Right hindlimb (tissue), 1 donor: ENCODE data around the gene OLFML2B.
"Not testable (repeated sequence)": the region's sequence is repeated elsewhere in the genome, so short reads cannot be mapped to it uniquely, and the experiment has no call there.

Source experiments
- DNase-seq: peaks from one replicate; pipeline ENCODE4 v3.0.0-alpha.2; 2018

OLFML2B gene

GRCh38 chr1:162033428-162033827 is 9.8 kb upstream of the OLFML2B start:
- DNase-seq = peak; percentile 74

- no peak for DNase-seq
These were observed 7.2 kb upstream of the OLFML2B start for GRCh38 chr1:162030759-162031280.

- DNase-seq = peak; percentile 74
These were observed 5.5 kb upstream of the OLFML2B start for GRCh38 chr1:162029157-162029556.

- DNase-seq = no peak
These were observed 5.1 kb upstream of the OLFML2B start for GRCh38 chr1:162028726-162029125.

GRCh38 chr1:162026881-162027280 is 3.2 kb upstream of the OLFML2B start:
- DNase-seq = no peak

- no peak for DNase-seq
These were observed 1.9 kb upstream of the OLFML2B start for GRCh38 chr1:162025541-162025940.

GRCh38 chr1:162023181-162023546 is 505 bp downstream of the OLFML2B start:
- no peak for DNase-seq

GRCh38 chr1:162022626-162023025 is 1.0 kb downstream of the OLFML2B start:
- no peak for DNase-seq

GRCh38 chr1:162021124-162021523 is 2.5 kb downstream of the OLFML2B start:
- DNase-seq = no peak

GRCh38 chr1:162020150-162020549 is 3.5 kb downstream of the OLFML2B start:
- no peak for DNase-seq

- DNase-seq = no peak
These were observed 4.2 kb downstream of the OLFML2B start for GRCh38 chr1:162019446-162019845.

- DNase-seq = no peak
These were observed 4.7 kb downstream of the OLFML2B start for GRCh38 chr1:162019006-162019405.

- DNase-seq = no peak
These were observed 5.3 kb downstream of the OLFML2B start for GRCh38 chr1:162018418-162018817.

GRCh38 chr1:162017791-162018190 is 5.9 kb downstream of the OLFML2B start:
- not testable (repeated sequence) for DNase-seq

- no peak for DNase-seq
These were observed 7.0 kb downstream of the OLFML2B start for GRCh38 chr1:162016631-162017030.

- no peak for DNase-seq
These were observed 8.5 kb downstream of the OLFML2B start for GRCh38 chr1:162015196-162015595.

- DNase-seq = no peak
These were observed 9.5 kb downstream of the OLFML2B start for GRCh38 chr1:162014202-162014601.

GRCh38 chr1:162013289-162013688 is 10.4 kb downstream of the OLFML2B start:
- no peak for DNase-seq

- peak; percentile 86 for DNase-seq
These were observed 12.2 kb downstream of the OLFML2B start for GRCh38 chr1:162011337-162012012.

- no peak for DNase-seq
These were observed 13.5 kb downstream of the OLFML2B start for GRCh38 chr1:162010175-162010506.

- DNase-seq = no peak
These were observed 14.0 kb downstream of the OLFML2B start for GRCh38 chr1:162009501-162010174.

- no peak for DNase-seq
These were observed 14.9 kb downstream of the OLFML2B start for GRCh38 chr1:162008799-162009198.

GRCh38 chr1:162007466-162007865 is 16.2 kb downstream of the OLFML2B start:
- DNase-seq = no peak

- no peak for DNase-seq
These were observed 17.6 kb downstream of the OLFML2B start for GRCh38 chr1:162006081-162006480.
